Measurements from ENCODE around the gene SAP30L. TPM values are rescaled to one million over a fixed set of nuclear protein-coding genes. Genes with fewer than 3 reads are reported as not detected.

Gene SAP30L
- total and polyA plus RNA-seq, 2 of the 4 experiments (the other 2 are of a cell fraction), result 9.7 to 17.6 TPM

DNA sequence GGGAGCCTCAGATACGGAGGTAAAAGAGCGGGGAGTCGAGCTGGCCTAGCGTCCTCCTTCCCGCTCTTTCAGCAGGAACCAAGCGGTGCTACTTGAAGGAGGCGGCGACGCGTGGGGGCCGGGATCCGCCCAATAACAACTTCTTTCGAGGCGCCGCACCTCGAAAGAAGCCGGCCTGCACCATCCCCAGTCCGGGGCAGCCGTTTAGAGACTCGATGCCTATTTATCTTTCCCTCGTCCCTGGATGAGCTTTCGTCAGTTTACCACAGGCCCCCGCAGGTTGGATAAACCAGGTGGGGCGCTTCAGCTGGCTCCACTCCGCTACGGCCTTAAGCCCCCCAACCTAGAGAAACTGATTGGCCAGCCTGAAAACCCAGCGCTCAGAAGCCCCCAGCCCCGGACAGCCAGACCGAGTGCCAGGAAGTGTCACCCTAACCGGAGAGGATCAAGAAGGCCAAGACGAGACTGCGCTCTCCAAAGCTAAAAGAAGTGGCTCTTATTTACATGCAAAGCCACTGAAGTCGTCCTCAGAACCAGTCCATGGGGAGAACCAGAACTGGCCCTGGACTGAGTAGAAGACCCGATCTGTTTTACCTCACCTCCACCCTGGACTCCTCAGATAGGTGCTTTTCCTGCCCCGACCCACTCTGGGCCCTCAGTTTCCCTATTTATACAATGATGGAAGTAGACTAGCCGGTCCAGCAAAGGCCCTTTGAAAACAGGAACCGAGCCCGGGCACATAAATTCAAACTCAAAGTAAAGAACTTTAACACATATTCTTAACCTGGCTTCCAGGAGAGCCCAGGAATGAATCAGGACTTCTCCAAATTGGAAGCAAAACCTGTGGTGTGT is 30.8 kb downstream of the SAP30L start (continued):
- TF ChIP-seq RAD21 (IDR thresholded peaks at IDR 0.05; ENCODE audit: low read length), result no peak

DNA sequence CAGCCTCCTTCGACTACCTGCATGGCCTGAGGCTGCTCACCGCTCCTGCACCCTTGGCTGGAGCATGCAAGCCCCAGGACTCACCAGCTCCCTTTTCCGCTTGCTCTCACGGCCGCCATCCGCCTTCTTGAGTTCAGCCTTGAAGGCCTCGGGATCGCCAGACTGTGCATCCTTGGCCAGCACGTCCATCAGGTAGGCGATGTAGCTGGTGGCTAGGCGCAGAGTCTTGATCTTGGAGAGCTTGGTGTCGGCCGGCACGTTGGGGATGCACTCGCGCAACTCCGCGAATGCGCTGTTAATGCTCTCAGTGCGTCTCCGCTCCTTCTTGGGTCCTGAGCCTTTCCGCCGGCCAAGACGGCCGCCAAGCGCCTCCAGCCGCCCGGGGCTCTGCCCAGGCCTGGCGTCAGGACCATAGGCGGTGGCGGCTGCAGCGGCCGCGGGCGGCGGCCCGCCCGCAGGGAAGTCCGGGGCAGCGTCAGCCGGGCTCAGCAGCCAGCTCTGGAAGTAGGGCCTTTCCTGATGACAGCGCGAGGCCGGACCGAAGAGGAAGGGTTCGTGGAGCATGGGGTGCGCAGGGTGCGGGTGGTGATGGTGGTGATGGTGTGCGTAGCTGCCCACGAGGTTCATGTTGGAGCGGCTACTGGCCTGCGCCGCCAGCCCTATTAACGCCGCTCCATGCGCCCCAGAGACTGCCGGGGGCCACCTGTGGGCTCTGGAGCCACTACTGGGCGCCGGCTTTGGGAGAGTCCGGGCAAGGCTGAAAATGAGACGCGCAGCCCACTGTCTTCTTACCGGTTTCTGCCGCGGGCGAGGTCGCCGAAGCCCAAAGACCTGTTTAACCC is 31.8 kb downstream of the SAP30L start:
- Histone ChIP-seq H2AK5ac (ENCODE audit: low read depth, low read length) (no peak overlapping the region), H3K4me3 (ENCODE audit: insufficient read depth, low read depth, low read length) (no peak overlapping the region), H4K8ac (ENCODE audit: low read depth in 2 of 2, low read length in 2 of 2) (no peak overlapping the region), H3K4me1 (ENCODE audit: control insufficient read depth, insufficient read depth, low read length) (peaks cover 4% of the 10 kb centered on the region; the same call in 1 of the 2 replicates), H3K9me1 (ENCODE audit: insufficient read depth, low read length) (no peaks in the 10 kb centered on the region), H3K14ac (replicated peaks; ENCODE audit: low read depth, low read length) (no peak overlapping the region), H2BK5ac (ENCODE audit: low read depth, low read length, poor library complexity, severe bottlenecking) (no peak overlapping the region), H2BK120ac (ENCODE audit: low read depth, low read length) (no peak overlapping the region), H3K9me3 (ENCODE audit: control insufficient read depth, insufficient read depth, low read length) (peaks cover 12% of the 10 kb centered on the region; the same call in 1 of the 2 replicates), H2AFZ (replicated peaks; ENCODE audit: low read length, poor library complexity) (peak overlapping the region; percentile 7), H3K27ac (ENCODE audit: insufficient read depth, low read length) (no peak overlapping the region), H3K9ac (ENCODE audit: low read depth, low read length) (no peak overlapping the region), H4K5ac (ENCODE audit: low read depth, low read length) (no peak overlapping the region), H3K79me1 (ENCODE audit: low read depth in 1 of 2, low read length in 2 of 2) (no peaks in the 10 kb centered on the region), H3K36me3 (ENCODE audit: control insufficient read depth, insufficient read depth, low read length) (no peaks in the 10 kb centered on the region), H2AK9ac (replicated peaks; ENCODE audit: low read depth, low read length, poor library complexity) (no peak overlapping the region), H3K4ac (ENCODE audit: low read depth, low read length) (no peak overlapping the region), H3K56ac (ENCODE audit: extremely low read depth, insufficient read depth, low read length) (no peak overlapping the region), H2BK15ac (ENCODE audit: low read depth, low read length) (no peak overlapping the region), H3K27me3 (ENCODE audit: control insufficient read depth, insufficient read depth, low read length) (peaks cover 99% of the 10 kb centered on the region), H3K23ac (ENCODE audit: low read depth, low read length) (0 out of 2 replicates have a peak overlapping the region, but pooled peaks have one; percentile 1), H4K91ac (ENCODE audit: insufficient read depth, low read depth, low read length) (no peak overlapping the region), H3K18ac (ENCODE audit: low read depth, low read length) (no peak overlapping the region), H3K4me2 (ENCODE audit: low read depth, low read length) (peak overlapping the region; percentile 43; the same call in 1 of the 2 replicates), H4K20me1 (ENCODE audit: insufficient read depth, low read length) (peaks cover 14% of the 10 kb centered on the region; the same call in 1 of the 2 replicates), H2BK20ac (ENCODE audit: low read depth, low read length) (no peak overlapping the region)
- in situ Hi-C loops (cut with MboI; ENCODE audit: low sequenced_read_pairs), result no loop called here
- DNase-seq (peak; percentile 1), ATAC-seq (ENCODE audit: low read depth) (peak; percentile 19; the same call in 1 of the 2 replicates)
- POLR2A ChIA-PET (ENCODE audit: unreplicated experiment), result no interaction called here
- no TSS peak for BruUV-seq (replicated peaks)
- CTCF ChIA-PET, result no interaction called here
- dilution Hi-C loops (cut with HindIII; ENCODE audit: low sequenced_read_pairs, unreplicated experiment), result no loop called here
- 3% methylated on average over 38 of the region's 68 CpGs; no CpG with 5 or more reads in 1 of the 2 experiments for WGBS, 2 experiments (ENCODE audit: extremely low coverage in 2 of 2, insufficient read length in 1 of 2)
- intact Hi-C loops (cut with micrococcal nuclease), result no loop called here
- no peak for TF ChIP-seq MAZ (IDR thresholded peaks at IDR 0.05; ENCODE audit: borderline replicate concordance, low read depth, low read length)
- TF ChIP-seq RCOR1 (IDR thresholded peaks at IDR 0.05; ENCODE audit: insufficient replicate concordance, low read length), result no peak
- TF ChIP-seq BHLHE40 (IDR thresholded peaks at IDR 0.05; ENCODE audit: low read depth, low read length), result no peak
- TF ChIP-seq CEBPB (IDR thresholded peaks at IDR 0.05; ENCODE audit: low read depth, low read length), result no peak
- no peak for TF ChIP-seq SMC3 (IDR thresholded peaks at IDR 0.05; ENCODE audit: low read depth, low read length)
- TF ChIP-seq, protein P1, sequence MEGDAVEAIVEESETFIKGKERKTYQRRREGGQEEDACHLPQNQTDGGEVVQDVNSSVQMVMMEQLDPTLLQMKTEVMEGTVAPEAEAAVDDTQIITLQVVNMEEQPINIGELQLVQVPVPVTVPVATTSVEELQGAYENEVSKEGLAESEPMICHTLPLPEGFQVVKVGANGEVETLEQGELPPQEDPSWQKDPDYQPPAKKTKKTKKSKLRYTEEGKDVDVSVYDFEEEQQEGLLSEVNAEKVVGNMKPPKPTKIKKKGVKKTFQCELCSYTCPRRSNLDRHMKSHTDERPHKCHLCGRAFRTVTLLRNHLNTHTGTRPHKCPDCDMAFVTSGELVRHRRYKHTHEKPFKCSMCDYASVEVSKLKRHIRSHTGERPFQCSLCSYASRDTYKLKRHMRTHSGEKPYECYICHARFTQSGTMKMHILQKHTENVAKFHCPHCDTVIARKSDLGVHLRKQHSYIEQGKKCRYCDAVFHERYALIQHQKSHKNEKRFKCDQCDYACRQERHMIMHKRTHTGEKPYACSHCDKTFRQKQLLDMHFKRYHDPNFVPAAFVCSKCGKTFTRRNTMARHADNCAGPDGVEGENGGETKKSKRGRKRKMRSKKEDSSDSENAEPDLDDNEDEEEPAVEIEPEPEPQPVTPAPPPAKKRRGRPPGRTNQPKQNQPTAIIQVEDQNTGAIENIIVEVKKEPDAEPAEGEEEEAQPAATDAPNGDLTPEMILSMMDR (conservative IDR thresholded peaks at IDR 0.05; ENCODE audit: low read depth, low read length), result no peak
- TF ChIP-seq, protein P2, sequence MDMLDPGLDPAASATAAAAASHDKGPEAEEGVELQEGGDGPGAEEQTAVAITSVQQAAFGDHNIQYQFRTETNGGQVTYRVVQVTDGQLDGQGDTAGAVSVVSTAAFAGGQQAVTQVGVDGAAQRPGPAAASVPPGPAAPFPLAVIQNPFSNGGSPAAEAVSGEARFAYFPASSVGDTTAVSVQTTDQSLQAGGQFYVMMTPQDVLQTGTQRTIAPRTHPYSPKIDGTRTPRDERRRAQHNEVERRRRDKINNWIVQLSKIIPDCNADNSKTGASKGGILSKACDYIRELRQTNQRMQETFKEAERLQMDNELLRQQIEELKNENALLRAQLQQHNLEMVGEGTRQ (IDR thresholded peaks at IDR 0.05; ENCODE audit: low read depth, low read length), result no peak
- no peak for TF ChIP-seq NFE2L2 (IDR thresholded peaks at IDR 0.05; ENCODE audit: low read depth, low read length)
- no peak for TF ChIP-seq POLR2A (IDR thresholded peaks at IDR 0.05; ENCODE audit: low read depth, low read length)
- no peak for TF ChIP-seq MXI1 (IDR thresholded peaks at IDR 0.05; ENCODE audit: borderline replicate concordance, low read depth, low read length)
- TF ChIP-seq FOS (IDR thresholded peaks at IDR 0.05; ENCODE audit: low read depth, low read length), result no peak

All from IMR-90 (cell line).